GM12872 (cell line): Measurements from ENCODE around the gene RPL28.

Experiments
- CTCF ChIP-seq: IDR thresholded peaks from 3 replicates; pipeline ENCODE4 v1.5.1; 2011; ENCODE audit warnings: low read depth, mild to moderate bottlenecking, low read length, moderate library complexity; ENCODE audit not compliant: insufficient read depth

RPL28 gene

DNA sequence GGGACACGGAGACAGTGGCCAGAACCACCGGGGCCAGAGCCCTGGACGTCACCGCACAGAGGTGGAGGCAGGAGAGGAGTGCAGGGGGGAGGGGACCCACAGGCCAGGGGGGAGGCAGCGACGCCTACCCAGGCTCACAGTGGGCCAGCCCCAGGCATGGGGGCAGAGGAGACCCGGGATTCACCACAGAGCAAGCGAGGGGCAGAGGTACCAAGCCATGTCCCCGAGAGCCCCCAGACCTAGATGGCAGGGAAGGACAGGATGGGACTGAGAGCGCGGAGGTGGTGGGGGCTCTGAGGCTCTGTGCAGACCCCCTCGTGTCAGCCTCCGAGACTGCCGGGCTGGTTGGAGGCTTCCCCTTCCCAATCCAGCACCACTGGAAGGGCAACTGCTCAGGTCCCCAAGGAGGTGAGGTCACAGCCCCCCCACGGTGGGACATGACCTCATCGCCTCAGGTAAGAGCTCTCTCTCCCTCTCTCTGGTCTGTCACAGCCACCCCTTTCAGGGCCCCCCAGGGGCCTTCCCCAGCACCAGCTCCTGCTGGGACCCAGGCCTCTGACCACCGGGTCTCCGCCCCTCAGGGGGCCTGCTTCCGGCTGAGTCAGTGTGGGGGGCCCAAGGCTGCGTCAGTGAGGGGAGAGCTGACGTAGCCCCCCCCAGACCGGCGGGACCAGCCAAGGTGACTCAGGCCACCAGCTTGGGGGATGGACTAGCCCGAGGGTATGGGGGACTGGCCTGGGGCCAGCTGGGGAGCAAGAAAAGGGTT lies 13.2 kb upstream of the RPL28 start:
- no peak for TF ChIP-seq CTCF

- TF ChIP-seq CTCF = no peak
These were observed 12.3 kb upstream of the RPL28 start for GRCh38 chr19:55373306-55373992.

DNA sequence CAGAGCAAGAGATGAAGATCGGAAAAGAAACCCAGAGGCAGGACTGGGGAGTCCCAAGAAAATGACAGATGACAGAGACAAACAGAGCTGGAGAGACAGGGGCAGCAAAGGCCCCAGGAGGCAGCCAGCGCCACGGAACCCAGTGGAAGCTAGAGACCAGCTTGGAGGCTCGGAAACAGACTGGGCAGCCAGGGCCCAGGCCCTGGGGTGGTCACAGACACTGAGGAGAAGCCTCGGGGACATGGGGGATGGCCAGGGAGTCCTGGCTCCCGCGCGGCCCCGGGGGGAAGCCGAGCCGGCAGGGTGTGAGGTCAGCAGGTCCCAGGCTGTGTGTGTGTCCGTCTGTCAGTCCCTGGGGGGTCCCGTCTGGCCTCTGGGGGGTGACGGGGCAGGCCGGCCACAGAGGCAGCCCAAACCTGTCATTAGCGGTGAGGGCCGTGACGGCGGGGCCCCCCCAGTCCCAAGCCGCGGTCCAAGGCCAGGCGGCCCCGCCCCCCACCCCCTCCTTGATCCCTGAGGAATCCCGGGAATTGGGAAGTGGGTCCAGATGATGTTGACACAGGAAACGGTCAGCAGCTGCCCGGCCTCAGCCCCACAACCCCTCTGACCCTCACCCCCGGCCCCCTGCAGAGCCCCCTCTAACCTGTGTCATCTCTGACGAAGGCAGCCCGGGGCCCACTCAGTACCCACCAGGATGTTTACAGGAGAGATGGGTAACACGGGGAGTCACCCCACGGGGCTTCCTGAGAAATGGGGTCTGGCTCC lies 11.6 kb upstream of the RPL28 start:
- TF ChIP-seq CTCF = no peak

DNA sequence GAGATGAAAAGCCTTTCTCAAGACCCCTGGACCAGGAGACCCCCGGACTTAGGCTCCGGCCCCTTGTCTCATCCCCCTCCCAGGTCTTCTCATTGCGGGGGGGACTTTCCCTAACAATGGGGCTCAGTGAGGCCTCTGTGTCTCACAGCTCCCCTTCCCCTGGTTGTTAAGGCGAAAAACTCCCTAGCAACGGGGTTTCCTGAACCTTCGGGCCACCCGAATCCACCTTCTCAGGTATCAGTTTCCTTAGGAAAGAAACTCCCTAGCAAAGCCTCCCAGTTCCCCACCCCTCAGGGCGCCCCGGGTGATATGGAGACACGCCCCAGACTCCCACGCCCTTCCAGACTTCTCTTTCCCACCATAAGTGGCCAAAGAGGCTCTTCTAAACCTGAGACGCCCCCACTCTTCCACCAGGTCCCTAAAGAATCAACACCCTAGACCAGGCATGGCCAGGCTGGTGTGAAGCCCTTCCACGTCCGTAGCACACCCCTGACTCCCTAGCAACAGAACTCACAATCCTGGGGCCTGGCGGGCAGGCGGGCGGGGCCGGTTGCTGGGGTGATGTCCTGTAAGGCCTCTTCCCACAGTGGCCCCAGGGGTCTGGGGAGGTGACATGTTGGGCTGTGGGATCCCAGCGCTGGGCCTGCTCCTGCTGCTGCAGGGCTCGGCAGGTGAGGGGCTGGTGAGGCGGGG lies 9.3 kb upstream of the RPL28 start, which contains the start of gene TMEM190:
TMEM190 (plus strand) TSS at position 586 of the 693 bp plus-strand sequence; CDS start at position 614, 28 bp downstream.
- no peak for TF ChIP-seq CTCF

DNA sequence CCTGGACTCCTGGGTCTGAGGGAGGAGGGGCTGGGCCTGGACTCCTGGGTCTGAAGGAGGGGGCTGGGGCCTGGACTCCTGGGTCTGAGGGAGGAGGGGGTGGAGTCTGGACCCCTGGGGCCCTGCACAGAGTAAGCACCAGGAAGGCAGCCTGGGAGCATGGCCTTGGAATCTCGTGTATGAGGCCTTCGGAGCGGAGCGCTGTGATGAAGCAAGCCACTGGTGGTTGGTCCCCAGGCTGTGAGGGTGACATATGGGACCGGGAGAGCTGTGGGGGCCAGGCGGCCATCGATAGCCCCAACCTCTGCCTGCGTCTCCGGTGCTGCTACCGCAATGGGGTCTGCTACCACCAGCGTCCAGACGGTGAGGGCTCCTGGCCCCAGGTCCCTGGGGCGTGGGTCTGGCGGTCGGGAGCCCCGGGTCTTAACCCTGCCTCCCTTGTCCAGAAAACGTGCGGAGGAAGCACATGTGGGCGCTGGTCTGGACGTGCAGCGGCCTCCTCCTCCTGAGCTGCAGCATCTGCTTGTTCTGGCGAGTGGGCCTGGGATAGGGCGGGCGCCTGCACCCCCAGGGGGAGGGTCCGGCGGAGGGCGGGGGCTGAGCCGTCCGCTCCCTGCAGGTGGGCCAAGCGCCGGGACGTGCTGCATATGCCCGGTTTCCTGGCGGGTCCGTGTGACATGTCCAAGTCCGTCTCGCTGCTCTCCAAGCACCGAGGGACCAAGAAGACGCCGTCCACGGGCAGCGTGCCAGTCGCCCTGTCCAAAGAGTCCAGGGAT lies 8.2 kb upstream of the RPL28 start:
- TF ChIP-seq CTCF = no peak

- TF ChIP-seq CTCF = no peak
These were observed 6.6 kb upstream of the RPL28 start for GRCh38 chr19:55379174-55379573.
